Keratinocyte (primary cell): ENCODE measurements around the gene PIEZO1.

ENCODE experiments used
- EZH2 ChIP-seq: IDR thresholded peaks from one replicate; pipeline ENCODE4 v1.6.1; 2012; ENCODE audit warnings: inconsistent platforms, mild to moderate bottlenecking, low read length, moderate library complexity
- TF ChIP-seq, protein P1 (sequence below), 3 experiments: IDR thresholded peaks in 1 of 3; conservative IDR thresholded peaks in 1 of 3; optimal IDR thresholded peaks in 1 of 3; 2 replicates in 2 of 3; 3 replicates in 1 of 3; pipeline versions ENCODE3 to v1.5.1; 2011; ENCODE audit warnings: low read length in 3 of 3, mild to moderate bottlenecking in 3 of 3, moderate library complexity in 2 of 3, control low read depth in 1 of 3, inconsistent platforms in 1 of 3; ENCODE audit not compliant: insufficient read depth in 2 of 3; ENCODE audit errors: extremely low read depth in 1 of 3

DNA sequence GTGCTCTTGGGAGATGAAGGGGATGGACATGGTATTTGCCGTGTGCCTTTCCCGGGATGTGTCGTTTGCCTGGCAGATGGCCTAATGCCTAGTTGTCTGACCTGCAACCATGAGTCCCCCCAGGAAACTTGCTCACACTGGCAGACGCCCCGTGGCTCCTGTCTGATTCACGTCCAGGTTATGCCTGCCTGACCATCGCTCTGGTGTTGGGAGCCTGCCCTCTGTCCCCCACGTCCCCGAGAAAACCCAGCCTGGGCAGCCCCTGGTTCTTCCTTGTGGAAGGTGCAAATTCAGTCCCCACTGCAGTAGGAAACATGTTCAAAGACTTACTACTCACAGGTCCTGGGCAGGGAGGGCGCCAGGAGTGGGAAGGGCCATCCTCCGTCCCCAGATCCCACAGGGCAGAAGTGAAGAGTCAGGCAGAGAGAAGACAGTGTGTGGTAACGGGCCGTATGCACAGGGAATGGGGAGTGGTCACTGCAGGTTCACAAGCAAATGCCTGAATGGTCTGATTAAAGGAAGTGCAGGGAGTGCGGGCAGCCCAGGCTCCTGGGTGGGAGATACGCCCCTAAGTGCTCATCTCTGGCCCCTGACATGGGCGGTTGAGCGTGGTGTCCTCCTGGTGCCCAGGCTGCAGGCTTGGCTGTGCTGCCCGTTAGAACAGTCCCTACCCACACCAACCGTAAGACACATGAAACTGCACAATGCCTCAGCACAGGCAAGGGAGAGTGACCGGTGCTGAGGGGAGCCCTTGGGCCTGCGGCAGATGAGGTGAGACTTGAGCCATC, 94.5 kb downstream of the PIEZO1 start:
- TF ChIP-seq, protein P1, sequence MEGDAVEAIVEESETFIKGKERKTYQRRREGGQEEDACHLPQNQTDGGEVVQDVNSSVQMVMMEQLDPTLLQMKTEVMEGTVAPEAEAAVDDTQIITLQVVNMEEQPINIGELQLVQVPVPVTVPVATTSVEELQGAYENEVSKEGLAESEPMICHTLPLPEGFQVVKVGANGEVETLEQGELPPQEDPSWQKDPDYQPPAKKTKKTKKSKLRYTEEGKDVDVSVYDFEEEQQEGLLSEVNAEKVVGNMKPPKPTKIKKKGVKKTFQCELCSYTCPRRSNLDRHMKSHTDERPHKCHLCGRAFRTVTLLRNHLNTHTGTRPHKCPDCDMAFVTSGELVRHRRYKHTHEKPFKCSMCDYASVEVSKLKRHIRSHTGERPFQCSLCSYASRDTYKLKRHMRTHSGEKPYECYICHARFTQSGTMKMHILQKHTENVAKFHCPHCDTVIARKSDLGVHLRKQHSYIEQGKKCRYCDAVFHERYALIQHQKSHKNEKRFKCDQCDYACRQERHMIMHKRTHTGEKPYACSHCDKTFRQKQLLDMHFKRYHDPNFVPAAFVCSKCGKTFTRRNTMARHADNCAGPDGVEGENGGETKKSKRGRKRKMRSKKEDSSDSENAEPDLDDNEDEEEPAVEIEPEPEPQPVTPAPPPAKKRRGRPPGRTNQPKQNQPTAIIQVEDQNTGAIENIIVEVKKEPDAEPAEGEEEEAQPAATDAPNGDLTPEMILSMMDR (optimal IDR thresholded peaks at IDR 0.05 in 1 of 3, IDR thresholded peaks at IDR 0.05 in 1 of 3, conservative IDR thresholded peaks at IDR 0.05 in 1 of 3; ENCODE audit: extremely low read depth in 1 of 3, insufficient read depth in 2 of 3, low read length in 3 of 3): no peak
- TF ChIP-seq EZH2: no peak
